GM23338 (cell line): ENCODE data around the gene TSEN2. TPM values are rescaled to one million over a fixed set of nuclear protein-coding genes. Genes with fewer than 3 reads are reported as not detected.

ENCODE experiments used
- ATAC-seq: fragments of 200-7000 bp; cut with Tn5 transposase; 3 replicates; pipeline ENCODE4 v1.9.1; 2020
- DNase-seq: peaks from one replicate; pipeline ENCODE4 v3.0.0-alpha.2; 2015; ENCODE audit warnings: low spot score
- H2AFZ ChIP-seq: fragments of 200-600 bp; sonication (generic); 2 replicates; pipeline ENCODE4 v1.8.0; 2016; ENCODE audit warnings: antibody characterized with exemption, mild to moderate bottlenecking, moderate library complexity
- H3F3A ChIP-seq: fragments of 200-600 bp; sonication (generic); replicated peaks from 2 replicates; pipeline ENCODE4 v1.8.0; 2017; ENCODE audit warnings: antibody characterized with exemption, mixed run types, low read depth
- H3K27ac ChIP-seq: fragments of 200-600 bp; sonication (generic); 2 replicates; pipeline ENCODE4 v1.6.1; 2016; ENCODE audit warnings: low read depth
- H3K27me3 ChIP-seq: fragments of 200-600 bp; sonication (generic); 2 replicates; pipeline ENCODE4 v1.8.0; 2016; ENCODE audit warnings: mild to moderate bottlenecking, mixed run types, moderate library complexity; ENCODE audit not compliant: insufficient read depth
- H3K36me3 ChIP-seq: fragments of 200-600 bp; sonication (generic); 2 replicates; pipeline ENCODE4 v1.8.0; 2016; ENCODE audit warnings: mild to moderate bottlenecking; ENCODE audit not compliant: insufficient read depth
- H3K4me1 ChIP-seq: fragments of 200-600 bp; sonication (generic); 2 replicates; pipeline ENCODE4 v1.8.0; 2016; ENCODE audit warnings: mild to moderate bottlenecking, moderate library complexity; ENCODE audit not compliant: insufficient read depth
- H3K4me2 ChIP-seq: fragments of 200-600 bp; sonication (generic); 2 replicates; pipeline ENCODE4 v1.7.1; 2017; ENCODE audit warnings: mixed run types
- H3K4me3 ChIP-seq: fragments of 200-600 bp; sonication (generic); 2 replicates; pipeline ENCODE4 v1.6.1; 2016; ENCODE audit warnings: mixed run types
- H3K79me2 ChIP-seq: fragments of 200-600 bp; sonication (generic); replicated peaks from 2 replicates; pipeline ENCODE4 v1.8.0; 2017; ENCODE audit warnings: mild to moderate bottlenecking; ENCODE audit not compliant: insufficient read depth
- H3K9me2 ChIP-seq: fragments of 200-600 bp; sonication (generic); 2 replicates; pipeline ENCODE4 v1.8.0; 2017; ENCODE audit not compliant: insufficient read depth
- H4K20me1 ChIP-seq: fragments of 200-600 bp; sonication (generic); replicated peaks from 2 replicates; pipeline ENCODE4 v1.8.0; 2017; ENCODE audit warnings: mild to moderate bottlenecking; ENCODE audit not compliant: insufficient read depth
- H3K27ac Mint-ChIP-seq: 2 replicates; pipeline ENCODE4 v1.8.0; 2020; ENCODE audit warnings: inconsistent platforms, mild to moderate bottlenecking, moderate library complexity, mixed read lengths
- H3K27me3 Mint-ChIP-seq: 3 replicates; pipeline ENCODE4 v1.8.0; 2022; ENCODE audit warnings: low read depth, mild to moderate bottlenecking, moderate library complexity, mixed read lengths, inconsistent platforms; ENCODE audit not compliant: insufficient read depth, poor library complexity
- H3K36me3 Mint-ChIP-seq: 3 replicates; pipeline ENCODE4 v1.8.0; 2021; ENCODE audit warnings: low read depth, mild to moderate bottlenecking, inconsistent platforms, moderate library complexity, mixed read lengths
- H3K4me1 Mint-ChIP-seq: 3 replicates; pipeline ENCODE4 v1.8.0; 2020; ENCODE audit warnings: mild to moderate bottlenecking, inconsistent platforms, mixed read lengths
- H3K4me3 Mint-ChIP-seq: 3 replicates; pipeline ENCODE4 v1.8.0; 2021; ENCODE audit warnings: moderate library complexity, mild to moderate bottlenecking, inconsistent platforms, mixed read lengths
- H3K9me3 Mint-ChIP-seq: 3 replicates; pipeline ENCODE4 v1.8.0; 2020; ENCODE audit warnings: moderate library complexity, mild to moderate bottlenecking, inconsistent platforms, mixed read lengths
- CREB1 ChIP-seq: fragments of 250-450 bp; sonication (Bioruptor Pico); IDR thresholded peaks from 2 replicates; pipeline ENCODE4 v1.5.0; 2020; ENCODE audit warnings: low read depth, mild to moderate bottlenecking, moderate library complexity
- EZH2 ChIP-seq: fragments of 200-600 bp; sonication (generic); IDR thresholded peaks from one replicate; pipeline ENCODE4 v1.8.0; 2017; ENCODE audit warnings: antibody characterized with exemption, mild to moderate bottlenecking, low read depth; ENCODE audit not compliant: unreplicated experiment
- EZH2phosphoT487 ChIP-seq: fragments of 200-600 bp; sonication (generic); IDR thresholded peaks from one replicate; pipeline ENCODE4 v1.8.1; 2018; ENCODE audit warnings: antibody characterized with exemption; ENCODE audit not compliant: unreplicated experiment
- JUNB ChIP-seq: IDR thresholded peaks from one replicate; pipeline ENCODE4 v1.6.1; 2016; ENCODE audit warnings: antibody characterized with exemption; ENCODE audit not compliant: unreplicated experiment
- NANOG ChIP-seq: IDR thresholded peaks from 2 replicates; pipeline ENCODE4 v1.6.1; 2016; ENCODE audit warnings: antibody characterized with exemption, borderline replicate concordance
- POLR2AphosphoS5 ChIP-seq: IDR thresholded peaks from 2 replicates; pipeline ENCODE4 v1.6.1; 2016; ENCODE audit warnings: antibody characterized with exemption, low read depth
- STAT1 ChIP-seq: IDR thresholded peaks from one replicate; pipeline ENCODE4 v1.6.1; 2016; ENCODE audit warnings: antibody characterized with exemption; ENCODE audit not compliant: unreplicated experiment
- ZNF114 ChIP-seq: fragments of 250-450 bp; sonication (Bioruptor Pico); IDR thresholded peaks from 2 replicates; pipeline ENCODE4 v1.5.0; 2020; ENCODE audit warnings: mild to moderate bottlenecking, moderate library complexity
- ZNF331 ChIP-seq: fragments of 250-450 bp; sonication (Bioruptor Pico); IDR thresholded peaks from 2 replicates; pipeline ENCODE4 v1.5.0; 2020; ENCODE audit warnings: low read depth, mild to moderate bottlenecking, moderate library complexity
- polyA plus RNA-seq: library from polyadenylated mRNA; unstranded; fragments of >200 nt; fragmentation: Nextera tagmentation; extraction: Ambion mirVana; gene quantifications from 2 replicates; pipeline ENCODE4 v1.2.1, GENCODE V29; 2016
- total RNA-seq: library from RNA; depleted of rRNA; stranded (reverse); fragments of >200 nt; shearing (Covaris generic); gene quantifications from 2 replicates; pipeline ENCODE4 v1.2.3, GENCODE V29; 2014
- TF ChIP-seq, protein P1 (sequence below): fragments of 250-450 bp; sonication (Bioruptor Pico); IDR thresholded peaks from 2 replicates; pipeline ENCODE4 v1.5.0; 2020; ENCODE audit warnings: mild to moderate bottlenecking, moderate library complexity
- TF ChIP-seq, protein P2 (sequence below): IDR thresholded peaks from one replicate; pipeline ENCODE4 v1.6.1; 2018; ENCODE audit warnings: antibody characterized with exemption; ENCODE audit not compliant: unreplicated experiment
- TF ChIP-seq, protein P3 (sequence below): IDR thresholded peaks from 2 replicates; pipeline ENCODE4 v1.6.1; 2016; ENCODE audit warnings: antibody characterized with exemption
- TF ChIP-seq, protein P4 (sequence below), 2 experiments: fragments of 200-600 bp in 1 of 2; sonication (generic) in 1 of 2; conservative IDR thresholded peaks; 2 replicates each; pipeline versions ENCODE4 v1.5.1 to v1.6.1; 2016 to 2017; ENCODE audit warnings: antibody characterized with exemption in 2 of 2, low read depth in 2 of 2, mild to moderate bottlenecking in 2 of 2, moderate library complexity in 1 of 2

TSEN2 gene
- total and polyA plus RNA-seq, 2 experiments from 2014 or later: 27.7 to 30.0 TPM

DNA sequence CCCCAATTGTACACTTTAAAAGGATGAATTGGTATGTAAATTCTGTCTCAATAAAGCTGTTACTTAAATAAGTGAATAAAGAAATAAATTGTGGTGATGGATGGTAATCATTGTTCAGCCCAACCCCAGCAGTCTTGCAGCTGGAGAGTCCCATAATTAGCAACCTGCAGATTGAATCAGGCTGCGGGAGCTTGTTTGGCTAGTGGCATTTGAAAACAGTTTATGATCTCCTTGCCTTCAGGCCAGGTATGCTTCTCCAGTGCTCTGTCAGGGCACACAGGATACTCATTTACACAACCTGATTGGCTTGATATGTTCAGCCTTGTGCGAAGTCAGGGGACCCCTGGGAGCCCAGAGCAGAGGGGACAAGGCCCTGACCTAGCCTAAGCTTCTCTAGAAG is 16.5 kb upstream of the TSEN2 start:
- no peaks in the 10 kb centered on the region for H3K9me2 ChIP-seq
- Mint-ChIP-seq H3K4me3 (no peak overlapping the region), H3K9me3 (no peaks in the 10 kb centered on the region), H3K27ac (no peak overlapping the region), H3K36me3 (no peaks in the 10 kb centered on the region), H3K4me1 (peaks cover 7% of the 10 kb centered on the region), H3K27me3 (peaks cover 3% of the 10 kb centered on the region)
- H3K4me3 ChIP-seq: no peak overlapping the region
- TF ChIP-seq ZNF114 (CRISPR knock-in tag) (no peak), EZH2 (no peak), STAT1 (no peak), EZH2phosphoT487 (no peak), CREB1 (no peak), NANOG (no peak), JUNB (no peak), POLR2AphosphoS5 (no peak), ZNF331 (no peak)
- TF ChIP-seq, protein P1, sequence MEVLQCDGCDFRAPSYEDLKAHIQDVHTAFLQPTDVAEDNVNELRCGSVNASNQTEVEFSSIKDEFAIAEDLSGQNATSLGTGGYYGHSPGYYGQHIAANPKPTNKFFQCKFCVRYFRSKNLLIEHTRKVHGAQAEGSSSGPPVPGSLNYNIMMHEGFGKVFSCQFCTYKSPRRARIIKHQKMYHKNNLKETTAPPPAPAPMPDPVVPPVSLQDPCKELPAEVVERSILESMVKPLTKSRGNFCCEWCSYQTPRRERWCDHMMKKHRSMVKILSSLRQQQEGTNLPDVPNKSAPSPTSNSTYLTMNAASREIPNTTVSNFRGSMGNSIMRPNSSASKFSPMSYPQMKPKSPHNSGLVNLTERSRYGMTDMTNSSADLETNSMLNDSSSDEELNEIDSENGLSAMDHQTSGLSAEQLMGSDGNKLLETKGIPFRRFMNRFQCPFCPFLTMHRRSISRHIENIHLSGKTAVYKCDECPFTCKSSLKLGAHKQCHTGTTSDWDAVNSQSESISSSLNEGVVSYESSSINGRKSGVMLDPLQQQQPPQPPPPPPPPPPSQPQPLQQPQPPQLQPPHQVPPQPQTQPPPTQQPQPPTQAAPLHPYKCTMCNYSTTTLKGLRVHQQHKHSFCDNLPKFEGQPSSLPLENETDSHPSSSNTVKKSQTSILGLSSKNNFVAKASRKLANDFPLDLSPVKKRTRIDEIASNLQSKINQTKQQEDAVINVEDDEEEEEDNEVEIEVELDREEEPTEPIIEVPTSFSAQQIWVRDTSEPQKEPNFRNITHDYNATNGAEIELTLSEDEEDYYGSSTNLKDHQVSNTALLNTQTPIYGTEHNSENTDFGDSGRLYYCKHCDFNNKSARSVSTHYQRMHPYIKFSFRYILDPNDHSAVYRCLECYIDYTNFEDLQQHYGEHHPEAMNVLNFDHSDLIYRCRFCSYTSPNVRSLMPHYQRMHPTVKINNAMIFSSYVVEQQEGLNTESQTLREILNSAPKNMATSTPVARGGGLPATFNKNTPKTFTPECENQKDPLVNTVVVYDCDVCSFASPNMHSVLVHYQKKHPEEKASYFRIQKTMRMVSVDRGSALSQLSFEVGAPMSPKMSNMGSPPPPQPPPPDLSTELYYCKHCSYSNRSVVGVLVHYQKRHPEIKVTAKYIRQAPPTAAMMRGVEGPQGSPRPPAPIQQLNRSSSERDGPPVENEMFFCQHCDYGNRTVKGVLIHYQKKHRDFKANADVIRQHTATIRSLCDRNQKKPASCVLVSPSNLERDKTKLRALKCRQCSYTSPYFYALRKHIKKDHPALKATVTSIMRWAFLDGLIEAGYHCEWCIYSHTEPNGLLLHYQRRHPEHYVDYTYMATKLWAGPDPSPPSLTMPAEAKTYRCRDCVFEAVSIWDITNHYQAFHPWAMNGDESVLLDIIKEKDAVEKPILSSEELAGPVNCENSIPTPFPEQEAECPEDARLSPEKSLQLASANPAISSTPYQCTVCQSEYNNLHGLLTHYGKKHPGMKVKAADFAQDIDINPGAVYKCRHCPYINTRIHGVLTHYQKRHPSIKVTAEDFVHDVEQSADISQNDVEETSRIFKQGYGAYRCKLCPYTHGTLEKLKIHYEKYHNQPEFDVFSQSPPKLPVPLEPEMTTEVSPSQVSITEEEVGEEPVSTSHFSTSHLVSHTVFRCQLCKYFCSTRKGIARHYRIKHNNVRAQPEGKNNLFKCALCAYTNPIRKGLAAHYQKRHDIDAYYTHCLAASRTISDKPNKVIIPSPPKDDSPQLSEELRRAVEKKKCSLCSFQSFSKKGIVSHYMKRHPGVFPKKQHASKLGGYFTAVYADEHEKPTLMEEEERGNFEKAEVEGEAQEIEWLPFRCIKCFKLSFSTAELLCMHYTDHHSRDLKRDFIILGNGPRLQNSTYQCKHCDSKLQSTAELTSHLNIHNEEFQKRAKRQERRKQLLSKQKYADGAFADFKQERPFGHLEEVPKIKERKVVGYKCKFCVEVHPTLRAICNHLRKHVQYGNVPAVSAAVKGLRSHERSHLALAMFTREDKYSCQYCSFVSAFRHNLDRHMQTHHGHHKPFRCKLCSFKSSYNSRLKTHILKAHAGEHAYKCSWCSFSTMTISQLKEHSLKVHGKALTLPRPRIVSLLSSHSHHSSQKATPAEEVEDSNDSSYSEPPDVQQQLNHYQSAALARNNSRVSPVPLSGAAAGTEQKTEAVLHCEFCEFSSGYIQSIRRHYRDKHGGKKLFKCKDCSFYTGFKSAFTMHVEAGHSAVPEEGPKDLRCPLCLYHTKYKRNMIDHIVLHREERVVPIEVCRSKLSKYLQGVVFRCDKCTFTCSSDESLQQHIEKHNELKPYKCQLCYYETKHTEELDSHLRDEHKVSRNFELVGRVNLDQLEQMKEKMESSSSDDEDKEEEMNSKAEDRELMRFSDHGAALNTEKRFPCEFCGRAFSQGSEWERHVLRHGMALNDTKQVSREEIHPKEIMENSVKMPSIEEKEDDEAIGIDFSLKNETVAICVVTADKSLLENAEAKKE (CRISPR knock-in tag): no peak
- TF ChIP-seq, protein P2, sequence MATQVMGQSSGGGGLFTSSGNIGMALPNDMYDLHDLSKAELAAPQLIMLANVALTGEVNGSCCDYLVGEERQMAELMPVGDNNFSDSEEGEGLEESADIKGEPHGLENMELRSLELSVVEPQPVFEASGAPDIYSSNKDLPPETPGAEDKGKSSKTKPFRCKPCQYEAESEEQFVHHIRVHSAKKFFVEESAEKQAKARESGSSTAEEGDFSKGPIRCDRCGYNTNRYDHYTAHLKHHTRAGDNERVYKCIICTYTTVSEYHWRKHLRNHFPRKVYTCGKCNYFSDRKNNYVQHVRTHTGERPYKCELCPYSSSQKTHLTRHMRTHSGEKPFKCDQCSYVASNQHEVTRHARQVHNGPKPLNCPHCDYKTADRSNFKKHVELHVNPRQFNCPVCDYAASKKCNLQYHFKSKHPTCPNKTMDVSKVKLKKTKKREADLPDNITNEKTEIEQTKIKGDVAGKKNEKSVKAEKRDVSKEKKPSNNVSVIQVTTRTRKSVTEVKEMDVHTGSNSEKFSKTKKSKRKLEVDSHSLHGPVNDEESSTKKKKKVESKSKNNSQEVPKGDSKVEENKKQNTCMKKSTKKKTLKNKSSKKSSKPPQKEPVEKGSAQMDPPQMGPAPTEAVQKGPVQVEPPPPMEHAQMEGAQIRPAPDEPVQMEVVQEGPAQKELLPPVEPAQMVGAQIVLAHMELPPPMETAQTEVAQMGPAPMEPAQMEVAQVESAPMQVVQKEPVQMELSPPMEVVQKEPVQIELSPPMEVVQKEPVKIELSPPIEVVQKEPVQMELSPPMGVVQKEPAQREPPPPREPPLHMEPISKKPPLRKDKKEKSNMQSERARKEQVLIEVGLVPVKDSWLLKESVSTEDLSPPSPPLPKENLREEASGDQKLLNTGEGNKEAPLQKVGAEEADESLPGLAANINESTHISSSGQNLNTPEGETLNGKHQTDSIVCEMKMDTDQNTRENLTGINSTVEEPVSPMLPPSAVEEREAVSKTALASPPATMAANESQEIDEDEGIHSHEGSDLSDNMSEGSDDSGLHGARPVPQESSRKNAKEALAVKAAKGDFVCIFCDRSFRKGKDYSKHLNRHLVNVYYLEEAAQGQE: no peak
- TF ChIP-seq, protein P3, sequence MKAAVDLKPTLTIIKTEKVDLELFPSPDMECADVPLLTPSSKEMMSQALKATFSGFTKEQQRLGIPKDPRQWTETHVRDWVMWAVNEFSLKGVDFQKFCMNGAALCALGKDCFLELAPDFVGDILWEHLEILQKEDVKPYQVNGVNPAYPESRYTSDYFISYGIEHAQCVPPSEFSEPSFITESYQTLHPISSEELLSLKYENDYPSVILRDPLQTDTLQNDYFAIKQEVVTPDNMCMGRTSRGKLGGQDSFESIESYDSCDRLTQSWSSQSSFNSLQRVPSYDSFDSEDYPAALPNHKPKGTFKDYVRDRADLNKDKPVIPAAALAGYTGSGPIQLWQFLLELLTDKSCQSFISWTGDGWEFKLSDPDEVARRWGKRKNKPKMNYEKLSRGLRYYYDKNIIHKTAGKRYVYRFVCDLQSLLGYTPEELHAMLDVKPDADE: no peak
- TF ChIP-seq, protein P4, sequence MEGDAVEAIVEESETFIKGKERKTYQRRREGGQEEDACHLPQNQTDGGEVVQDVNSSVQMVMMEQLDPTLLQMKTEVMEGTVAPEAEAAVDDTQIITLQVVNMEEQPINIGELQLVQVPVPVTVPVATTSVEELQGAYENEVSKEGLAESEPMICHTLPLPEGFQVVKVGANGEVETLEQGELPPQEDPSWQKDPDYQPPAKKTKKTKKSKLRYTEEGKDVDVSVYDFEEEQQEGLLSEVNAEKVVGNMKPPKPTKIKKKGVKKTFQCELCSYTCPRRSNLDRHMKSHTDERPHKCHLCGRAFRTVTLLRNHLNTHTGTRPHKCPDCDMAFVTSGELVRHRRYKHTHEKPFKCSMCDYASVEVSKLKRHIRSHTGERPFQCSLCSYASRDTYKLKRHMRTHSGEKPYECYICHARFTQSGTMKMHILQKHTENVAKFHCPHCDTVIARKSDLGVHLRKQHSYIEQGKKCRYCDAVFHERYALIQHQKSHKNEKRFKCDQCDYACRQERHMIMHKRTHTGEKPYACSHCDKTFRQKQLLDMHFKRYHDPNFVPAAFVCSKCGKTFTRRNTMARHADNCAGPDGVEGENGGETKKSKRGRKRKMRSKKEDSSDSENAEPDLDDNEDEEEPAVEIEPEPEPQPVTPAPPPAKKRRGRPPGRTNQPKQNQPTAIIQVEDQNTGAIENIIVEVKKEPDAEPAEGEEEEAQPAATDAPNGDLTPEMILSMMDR (conservative IDR thresholded peaks at IDR 0.05; ENCODE audit: low read depth in 2 of 2): no peak
- no peak overlapping the region for H3K4me2 ChIP-seq
- no peak for ATAC-seq
- H3K27me3 ChIP-seq: no peaks in the 10 kb centered on the region
- no peaks in the 10 kb centered on the region for H3F3A ChIP-seq
- DNase-seq: no peak
- no peak overlapping the region for H3K27ac ChIP-seq
- H3K4me1 ChIP-seq: no peaks in the 10 kb centered on the region
- H2AFZ ChIP-seq: no peak overlapping the region
- H3K79me2 ChIP-seq: no peaks in the 10 kb centered on the region
- no peaks in the 10 kb centered on the region for H4K20me1 ChIP-seq
- H3K36me3 ChIP-seq: no peaks in the 10 kb centered on the region
